Calu3 (cell line): ENCODE measurements around the gene ATG7. TPM values are rescaled to one million over a fixed set of nuclear protein-coding genes. Genes with fewer than 3 reads are reported as not detected.

Source experiments
- BruUV-seq: library from RNA; stranded (reverse); fragments of 400-500 nt; replicated peaks from 2 replicates; lab custom pipeline; 2021; lab: Mats Ljungman, UMichigan
- CTCF ChIA-PET: fragments of 300-600 bp; sonication (Branson Sonifier 250); formaldehyde crosslinking; loops from one replicate; lab custom pipeline; 2022; ENCODE audit warnings: antibody characterized with exemption; lab: Charles Lee
- DNase-seq: peaks from one replicate; pipeline ENCODE4 v3.0.0; 2022
- H3K27ac Mint-ChIP-seq: one replicate; pipeline ENCODE4 v1.8.0; 2022; ENCODE audit warnings: mixed read lengths; ENCODE audit not compliant: unreplicated experiment
- H3K27me3 Mint-ChIP-seq: one replicate; pipeline ENCODE4 v1.8.0; 2022; ENCODE audit warnings: mixed read lengths; ENCODE audit not compliant: unreplicated experiment
- H3K36me3 Mint-ChIP-seq: one replicate; pipeline ENCODE4 v1.8.0; 2022; ENCODE audit warnings: mild to moderate bottlenecking, moderate library complexity, mixed read lengths; ENCODE audit not compliant: insufficient read depth, unreplicated experiment
- H3K4me1 Mint-ChIP-seq: one replicate; pipeline ENCODE4 v1.8.0; 2022; ENCODE audit warnings: mild to moderate bottlenecking, low read depth, mixed read lengths; ENCODE audit not compliant: unreplicated experiment
- H3K4me3 Mint-ChIP-seq: one replicate; pipeline ENCODE4 v1.8.0; 2022; ENCODE audit warnings: mild to moderate bottlenecking, low read depth, moderate library complexity, mixed read lengths; ENCODE audit not compliant: unreplicated experiment
- H3K9me3 Mint-ChIP-seq: one replicate; pipeline ENCODE4 v1.8.0; 2022; ENCODE audit warnings: low read depth, mixed read lengths; ENCODE audit not compliant: unreplicated experiment
- CTCF ChIP-seq: fragments of 200-600 bp; IDR thresholded peaks from one replicate; pipeline ENCODE4 v1.8.0; 2022; ENCODE audit warnings: antibody characterized with exemption; ENCODE audit not compliant: unreplicated experiment
- intact Hi-C: fragments of 100-400 bp; cut with micrococcal nuclease; formaldehyde crosslinking; loops from one replicate; pipeline ENCODE4 v1.10.0; 2022; ENCODE audit not compliant: unreplicated experiment
- total RNA-seq: library from RNA; stranded (reverse); gene quantifications from 2 replicates; pipeline ENCODE4 v1.2.3, GENCODE V29; 2022

ATG7 gene
- total RNA-seq, 1 experiment from 2014 or later = 37.3 TPM

DNA sequence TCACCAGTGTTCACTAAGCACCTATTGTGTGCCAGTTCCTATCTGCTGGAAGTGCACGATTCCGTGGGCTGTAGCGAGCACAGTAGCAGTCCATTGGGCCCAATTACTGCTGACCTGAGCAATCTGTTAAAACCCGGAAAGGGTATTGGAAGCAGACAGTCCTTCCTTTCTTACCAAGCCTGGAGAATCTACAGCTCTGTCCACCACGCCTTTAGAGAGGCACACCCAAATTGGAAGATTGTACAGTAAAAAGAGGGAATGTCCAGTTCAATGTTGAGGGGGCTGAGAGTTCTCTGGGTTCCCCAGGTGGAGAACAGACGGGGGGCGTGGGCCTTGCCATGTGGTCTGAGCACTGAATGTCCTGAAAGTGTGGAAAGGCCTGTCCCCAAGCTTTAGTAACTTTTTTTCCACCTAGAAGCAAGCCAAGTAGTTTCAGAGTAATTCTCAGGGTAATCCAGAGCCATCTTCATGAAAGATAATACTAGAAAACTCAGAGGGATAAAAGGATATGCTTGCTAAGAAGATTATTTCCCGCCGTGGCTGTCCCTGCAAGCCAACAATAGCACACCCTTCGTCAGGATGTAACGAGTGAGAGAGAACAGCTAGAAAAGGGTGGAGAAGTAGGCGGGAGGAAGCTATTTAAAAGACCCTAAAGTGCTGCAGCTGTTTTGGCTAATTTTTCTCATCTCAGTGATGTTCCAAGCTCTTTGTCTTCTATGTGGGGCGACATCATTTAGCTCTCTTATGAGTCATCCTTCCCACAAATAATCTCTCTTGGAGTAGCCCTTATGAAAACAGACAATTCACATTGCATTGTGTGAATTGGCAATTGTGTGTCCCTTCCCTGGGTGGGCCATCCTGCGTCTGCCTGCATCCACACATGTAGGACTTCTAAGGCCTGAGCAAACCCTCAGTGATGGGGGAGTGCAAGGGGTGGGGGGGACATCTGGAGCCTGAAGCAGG, 181.0 kb downstream of the ATG7 start:
- Mint-ChIP-seq H3K27ac (no peak overlapping the region), H3K36me3 (no peaks in the 10 kb centered on the region), H3K4me1 (no peaks in the 10 kb centered on the region), H3K4me3 (no peak overlapping the region), H3K9me3 (no peaks in the 10 kb centered on the region), H3K27me3 (no peaks in the 10 kb centered on the region)
- no TSS peak for BruUV-seq
- TF ChIP-seq CTCF = no peak
- no peak for DNase-seq
- CTCF ChIA-PET = interaction anchor here (0.6 kb wide), 1 partner anchor 48 kb away, joined by 3 read pairs; no protein-coding TSS in a partner anchor
- intact Hi-C loops = no loop called here

DNA sequence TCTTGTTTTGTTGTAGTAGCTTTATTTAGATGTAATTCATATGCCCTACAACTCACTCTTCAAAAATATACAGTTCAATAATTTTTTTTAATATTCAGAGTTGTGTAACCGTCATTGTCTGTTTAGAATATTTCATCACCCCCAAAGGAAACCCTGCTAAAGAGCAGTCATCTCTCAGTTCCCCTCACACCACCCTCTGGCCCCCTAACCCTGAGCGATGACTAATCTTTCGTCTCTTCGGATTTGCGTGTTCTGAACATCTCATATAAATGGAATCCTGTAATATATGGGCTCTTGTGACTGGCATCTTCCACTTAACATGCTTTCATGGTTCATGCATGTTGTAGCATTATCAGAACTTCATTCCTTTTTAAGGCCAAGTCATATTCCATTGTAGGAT, 183.8 kb downstream of the ATG7 start:
- intact Hi-C loops = no loop called here
- CTCF ChIA-PET = no interaction called here
- H3K27me3 Mint-ChIP-seq = no peaks in the 10 kb centered on the region
- DNase-seq = no peak
- no peaks in the 10 kb centered on the region for H3K4me1 Mint-ChIP-seq
- no peak overlapping the region for H3K4me3 Mint-ChIP-seq
- TF ChIP-seq CTCF = no peak
- no TSS peak for BruUV-seq
- H3K36me3 Mint-ChIP-seq = no peaks in the 10 kb centered on the region
- H3K27ac Mint-ChIP-seq = no peak overlapping the region
- H3K9me3 Mint-ChIP-seq = no peaks in the 10 kb centered on the region

- H3K9me3 Mint-ChIP-seq = no peaks in the 10 kb centered on the region
- no peak for DNase-seq
- CTCF ChIA-PET = no interaction called here
- no TSS peak for BruUV-seq
- H3K36me3 Mint-ChIP-seq = no peaks in the 10 kb centered on the region
- H3K27ac Mint-ChIP-seq = no peak overlapping the region
- H3K4me1 Mint-ChIP-seq = no peaks in the 10 kb centered on the region
- no peaks in the 10 kb centered on the region for H3K27me3 Mint-ChIP-seq
- no peak for TF ChIP-seq CTCF
- intact Hi-C loops = no loop called here
- no peak overlapping the region for H3K4me3 Mint-ChIP-seq
Measured at GRCh38 chr3:11457135-11457534, 184.9 kb downstream of the ATG7 start.

DNA sequence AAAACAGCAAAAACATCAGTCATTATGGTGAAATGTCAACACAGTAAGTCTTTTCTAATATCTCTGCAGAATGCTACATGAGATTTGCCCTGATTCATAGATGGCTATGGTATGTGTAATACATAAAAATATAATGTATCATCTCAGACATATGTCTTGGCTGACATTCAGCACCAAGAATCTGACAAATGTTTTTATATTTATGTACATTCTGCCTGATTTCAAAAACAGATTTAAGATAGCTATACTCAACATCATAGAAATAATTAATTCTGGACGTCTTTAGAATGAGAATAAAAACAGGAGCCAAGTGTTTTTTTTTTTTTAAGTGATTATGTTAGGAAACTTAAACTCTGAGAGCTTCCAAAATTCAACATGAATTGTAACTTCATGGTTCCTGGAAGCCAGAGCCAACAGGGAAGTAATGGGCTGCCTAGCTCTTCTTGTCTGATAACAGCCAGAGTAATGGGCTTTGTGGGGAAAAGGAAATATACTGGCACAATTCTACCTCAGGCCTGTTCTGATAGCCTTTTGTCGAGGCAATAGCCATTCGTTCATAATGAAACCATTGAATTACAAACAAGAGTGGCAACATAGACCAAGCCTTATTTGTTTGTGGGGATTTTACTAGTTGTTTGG, 187.1 kb downstream of the ATG7 start:
- H3K27ac Mint-ChIP-seq = no peak overlapping the region
- no peak overlapping the region for H3K4me3 Mint-ChIP-seq
- intact Hi-C loops = no loop called here
- no TSS peak for BruUV-seq
- H3K9me3 Mint-ChIP-seq = no peaks in the 10 kb centered on the region
- H3K27me3 Mint-ChIP-seq = no peaks in the 10 kb centered on the region
- CTCF ChIA-PET = no interaction called here
- no peaks in the 10 kb centered on the region for H3K36me3 Mint-ChIP-seq
- no peak for DNase-seq
- no peaks in the 10 kb centered on the region for H3K4me1 Mint-ChIP-seq
- no peak for TF ChIP-seq CTCF
